SK-N-MC (cell line): ENCODE results near the gene SNX25.

Experiments used
- EZH2 ChIP-seq: fragments of 200-600 bp; sonication (generic); IDR thresholded peaks from one replicate; pipeline ENCODE4 v1.6.1; 2017; ENCODE audit warnings: antibody characterized with exemption
- POLR2AphosphoS5 ChIP-seq: IDR thresholded peaks from 2 replicates; pipeline ENCODE4 v1.6.1; 2012; ENCODE audit warnings: mild to moderate bottlenecking, low read depth, low read length, borderline replicate concordance

- TF ChIP-seq EZH2 (no peak), POLR2AphosphoS5 (no peak)
Observed at GRCh38 chr4:185243879-185244278, 34.5 kb downstream of the SNX25 start.
